K562 (cell line): Measurements from ENCODE around the gene G6PD. TPM values are rescaled to one million over a fixed set of nuclear protein-coding genes. Genes with fewer than 3 reads are reported as not detected.

Experiments
- ATAC-seq: fragments of 200-7000 bp; cut with Tn5 transposase; 3 replicates; pipeline ENCODE4 v1.9.1; 2020; ENCODE audit warnings: moderate library complexity
- BruUV-seq: library from RNA; stranded (reverse); fragments of 400-500 nt; replicated peaks from 2 replicates; lab custom pipeline; 2021; lab: Mats Ljungman, UMichigan
- CTCF ChIA-PET: fragments of 300-600 bp; formaldehyde crosslinking; extraction: SDS; loops from one replicate; lab custom pipeline; 2021; ENCODE audit warnings: low intra/inter-chr PET ratio; lab: Yijun Ruan, JAX
- POLR2A ChIA-PET: fragments of 300-600, 350-650 bp; sonication (Branson Sonifier 250); formaldehyde crosslinking; extraction: SDS; loops from one replicate; lab custom pipeline; 2021; ENCODE audit warnings: antibody characterized with exemption, inconsistent platforms; lab: Yijun Ruan, JAX
- DNase-seq, 4 experiments: peaks; one replicate each; pipeline versions ENCODE4 v3.0.0 to v3.0.0-alpha.2; 2011 to 2018; ENCODE audit warnings: low spot score in 3 of 4, mixed read lengths in 3 of 4; ENCODE audit errors: extremely low read depth in 1 of 4
- FAIRE-seq: peaks from 2 replicates; lab custom pipeline; 2011; peaks lifted over from hg19 to GRCh38; lab: Jason Lieb, UNC
- H2AFZ ChIP-seq: 2 replicates; pipeline ENCODE4 v1.6.0; 2011; ENCODE audit warnings: low read depth, low read length, control low read depth, inconsistent platforms
- H3K27ac ChIP-seq: fragments of 200-600 bp; 3 replicates; pipeline ENCODE4 v1.8.0; 2011; ENCODE audit warnings: low read depth, mild to moderate bottlenecking, control low read depth, inconsistent platforms, low read length, moderate library complexity, mixed read lengths; ENCODE audit errors: extremely low read depth
- H3K27me3 ChIP-seq, 2 experiments: fragments of 300-600 bp in 1 of 2; 2 replicates in 1 of 2; 3 replicates in 1 of 2; pipeline versions ENCODE4 v1.6.0 to v1.8.0; 2011; ENCODE audit warnings: inconsistent platforms in 2 of 2, low read length in 2 of 2, mild to moderate bottlenecking in 1 of 2, mixed read lengths in 1 of 2, moderate library complexity in 1 of 2; ENCODE audit not compliant: control insufficient read depth in 2 of 2, insufficient read depth in 2 of 2
- H3K36me3 ChIP-seq: fragments of 300-600 bp; 3 replicates; pipeline ENCODE4 v1.8.0; 2011; ENCODE audit warnings: mild to moderate bottlenecking, low read length, inconsistent platforms; ENCODE audit not compliant: control insufficient read depth, insufficient read depth
- H3K4me1 ChIP-seq, 2 experiments: fragments of 200-600 bp in 1 of 2; replicated peaks in 1 of 2; 2 replicates in 1 of 2; 3 replicates in 1 of 2; pipeline versions ENCODE4 v1.5.1 to v1.8.0; 2011; ENCODE audit warnings: inconsistent platforms in 2 of 2, low read length in 2 of 2, mild to moderate bottlenecking in 1 of 2, mixed read lengths in 1 of 2, moderate library complexity in 1 of 2; ENCODE audit not compliant: control insufficient read depth in 2 of 2, insufficient read depth in 2 of 2
- H3K4me2 ChIP-seq: 2 replicates; pipeline ENCODE4 v1.6.1; 2011; ENCODE audit warnings: low read length, control low read depth, inconsistent platforms, mixed read lengths; ENCODE audit not compliant: insufficient read depth
- H3K4me3 ChIP-seq: fragments of 200-600 bp; sonication (generic), shearing (Covaris generic); 2 replicates; pipeline ENCODE4 v1.5.1; 2016; ENCODE audit warnings: control low read depth, inconsistent platforms
- H3K79me2 ChIP-seq: fragments of 200-600 bp; 3 replicates; pipeline ENCODE4 v1.8.0; 2011; ENCODE audit warnings: low read length, inconsistent platforms; ENCODE audit not compliant: control insufficient read depth, insufficient read depth
- H3K9ac ChIP-seq, 2 experiments: 2 replicates each; pipeline versions ENCODE4 v1.6.0 to v1.6.1; 2011; ENCODE audit warnings: low read depth in 2 of 2, low read length in 2 of 2, control low read depth in 1 of 2, inconsistent platforms in 1 of 2, mild to moderate bottlenecking in 1 of 2, mixed read lengths in 1 of 2; ENCODE audit not compliant: insufficient read depth in 1 of 2
- H3K9me1 ChIP-seq: one replicate; pipeline ENCODE4 v1.6.0; 2011; ENCODE audit warnings: inconsistent platforms, mild to moderate bottlenecking, low read length, moderate library complexity; ENCODE audit not compliant: control insufficient read depth, insufficient read depth
- H3K9me3 ChIP-seq: replicated peaks from 2 replicates; pipeline ENCODE4 v1.5.1; 2011; ENCODE audit warnings: low read depth, low read length, inconsistent platforms; ENCODE audit not compliant: control insufficient read depth, insufficient read depth
- H4K20me1 ChIP-seq: replicated peaks from 2 replicates; pipeline ENCODE4 v1.6.1; 2011; ENCODE audit warnings: low read length, inconsistent platforms, mixed read lengths; ENCODE audit not compliant: control insufficient read depth, insufficient read depth
- BRD4 ChIP-seq: fragments of 200-600 bp; sonication (generic); IDR thresholded peaks from 2 replicates; pipeline ENCODE4 v1.6.1; 2017; ENCODE audit warnings: inconsistent platforms
- CBFA2T3 ChIP-seq: fragments of 450-650 bp; IDR thresholded peaks from 2 replicates; pipeline ENCODE4 v1.6.1; 2017
- HOXB6 ChIP-seq: fragments of 250-450 bp; sonication (Bioruptor Pico); IDR thresholded peaks from 2 replicates; pipeline ENCODE4 v1.5.1; 2022; ENCODE audit warnings: mild to moderate bottlenecking, borderline replicate concordance
- RNF2 ChIP-seq: sonication (generic); IDR thresholded peaks from 2 replicates; pipeline ENCODE4 v1.6.1; 2016
- SP1 ChIP-seq: sonication (generic); formaldehyde crosslinking; IDR thresholded peaks from 2 replicates; pipeline ENCODE4 v1.8.1; 2022; ENCODE audit warnings: mild to moderate bottlenecking, missing genetic modification reagents
- WGBS: fragments of 100-300 bp; shearing (Covaris generic); methylation state at CpG from one replicate; pipeline ENCODE4 v1.1.6; 2016; ENCODE audit warnings: low coverage, mixed read lengths; ENCODE audit not compliant: insufficient coverage; ENCODE audit errors: missing lambda C conversion rate; 5-methylcytosine and 5-hydroxymethylcytosine counted together
- in situ Hi-C: fragments of 300-500 bp; cut with MboI; formaldehyde crosslinking; loops from 4 replicates; pipeline ENCODE4 v1.15.0; 2018; ENCODE audit warnings: inconsistent platforms, mixed read lengths
- intact Hi-C: fragments of 100-400 bp; cut with micrococcal nuclease; formaldehyde crosslinking; loops from 2 replicates; pipeline ENCODE4 v1.14.2; 2022
- polyA plus RNA-seq, 8 experiments: library from polyadenylated mRNA; depleted of rRNA in 4 of 8; stranded (reverse) in 5 of 8; unstranded in 3 of 8; fragments of >200 nt; fragmentation: Nextera tagmentation in 2 of 8; fragmentation: Illumina TruSeq in 1 of 8; extraction: Ambion mirVana in 2 of 8; extraction: Trizol in 1 of 8; gene quantifications; 2 replicates each; pipeline versions ENCODE4 v1.2.1 to v1.2.3, GENCODE V29; 2011 to 2014; ENCODE audit warnings: inconsistent platforms in 1 of 8, missing spikeins in 1 of 8
- total RNA-seq, 7 experiments: library from RNA; depleted of rRNA in 6 of 7; stranded (reverse); fragments of >200 nt in 6 of 7; fragmentation: Illumina TruSeq in 2 of 7; extraction: Trizol in 2 of 7; gene quantifications; 2 replicates each; pipeline versions ENCODE4 v1.2.1 to v1.2.3, GENCODE V29; 2011 to 2021; ENCODE audit warnings: low replicate concordance in 1 of 7
- TF ChIP-seq, protein P1 (sequence below): fragments of 250-450 bp; sonication (Bioruptor Pico); IDR thresholded peaks from 2 replicates; pipeline ENCODE4 v1.4.0; 2020; ENCODE audit warnings: mild to moderate bottlenecking

Gene G6PD
- total and polyA plus RNA-seq, 9 of the 15 experiments (the other 6 are each of a cell fraction or from before 2014, with no cell fraction given) = 2.9 to 222 (median 66.4) TPM

DNA sequence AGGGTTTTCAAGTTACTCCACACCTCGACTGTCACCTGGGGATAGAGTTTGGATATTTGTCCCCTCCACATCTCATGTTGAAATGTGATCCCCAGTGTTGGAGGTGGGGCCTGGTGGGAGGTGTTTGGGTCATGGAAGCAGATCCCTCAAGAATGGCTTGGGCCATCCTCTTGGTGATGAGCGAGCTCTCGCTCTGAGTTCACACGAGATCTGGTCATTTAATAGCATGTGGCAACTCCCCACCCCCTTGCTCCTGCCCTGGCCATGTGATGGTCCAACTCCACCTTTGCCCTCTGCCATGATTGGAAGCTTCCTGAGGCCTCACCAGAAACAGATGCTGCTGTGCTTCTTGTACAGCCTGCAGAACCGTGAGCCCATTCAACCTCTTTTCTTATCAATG, 46.6 kb upstream of the G6PD start:
- WGBS = 0% methylated on average over 5 of the region's 5 CpGs
- intact Hi-C loops = no loop called here
- H3K4me1 ChIP-seq = no peaks in the 10 kb centered on the region
- no peak overlapping the region for H3K4me2 ChIP-seq
- POLR2A ChIA-PET = no interaction called here
- H3K9me1 ChIP-seq = no peaks in the 10 kb centered on the region
- CTCF ChIA-PET = no interaction called here
- DNase-seq = no peak
- TF ChIP-seq RNF2 = no peak
- TF ChIP-seq HOXB6 (CRISPR knock-in tag) = no peak
- no peak for TF ChIP-seq BRD4
- TF ChIP-seq, protein P1, sequence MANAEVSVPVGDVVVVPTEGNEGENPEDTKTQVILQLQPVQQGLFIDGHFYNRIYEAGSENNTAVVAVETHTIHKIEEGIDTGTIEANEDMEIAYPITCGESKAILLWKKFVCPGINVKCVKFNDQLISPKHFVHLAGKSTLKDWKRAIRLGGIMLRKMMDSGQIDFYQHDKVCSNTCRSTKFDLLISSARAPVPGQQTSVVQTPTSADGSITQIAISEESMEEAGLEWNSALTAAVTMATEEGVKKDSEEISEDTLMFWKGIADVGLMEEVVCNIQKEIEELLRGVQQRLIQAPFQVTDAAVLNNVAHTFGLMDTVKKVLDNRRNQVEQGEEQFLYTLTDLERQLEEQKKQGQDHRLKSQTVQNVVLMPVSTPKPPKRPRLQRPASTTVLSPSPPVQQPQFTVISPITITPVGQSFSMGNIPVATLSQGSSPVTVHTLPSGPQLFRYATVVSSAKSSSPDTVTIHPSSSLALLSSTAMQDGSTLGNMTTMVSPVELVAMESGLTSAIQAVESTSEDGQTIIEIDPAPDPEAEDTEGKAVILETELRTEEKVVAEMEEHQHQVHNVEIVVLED (CRISPR knock-in tag) = no peak
- no peak for TF ChIP-seq CBFA2T3
- no peak for TF ChIP-seq SP1 (CRISPR knock-in tag)
- TF ChIP-seq, all 486 proteins: peak for 0
- H3K79me2 ChIP-seq = no peaks in the 10 kb centered on the region
- no peak for FAIRE-seq
- H3K9ac ChIP-seq = no peak overlapping the region
- peaks cover 0 to 15% of the 10 kb centered on the region in 2 experiments; a peak in 2 of 5 replicates for H3K27me3 ChIP-seq
- H4K20me1 ChIP-seq = no peaks in the 10 kb centered on the region
- no peak overlapping the region for H3K27ac ChIP-seq
- H3K36me3 ChIP-seq = no peaks in the 10 kb centered on the region
- no peaks in the 10 kb centered on the region; the same call in 1 of the 2 replicates for H3K9me3 ChIP-seq
- in situ Hi-C loops = loop anchor here (25.0 kb wide), 1 partner anchor 144 kb away; no protein-coding TSS in a partner anchor
- no peak overlapping the region for H3K4me3 ChIP-seq
- no TSS peak for BruUV-seq
- ATAC-seq = no peak
- H2AFZ ChIP-seq = no peak overlapping the region
